Measurements from ENCODE around the gene ZBTB45.
"Not testable (repeated sequence)": the region's sequence is repeated elsewhere in the genome, so short reads cannot be mapped to it uniquely, and the experiment has no call there.

ZBTB45 gene

GRCh38 chr19:58491393-58491792 lies 28.2 kb downstream of the ZBTB45 start:
- Histone ChIP-seq H3K4me1 (ENCODE audit: control insufficient read depth, insufficient read depth, low read length) (no peaks in the 10 kb centered on the region), H3K4me3 (ENCODE audit: low read depth, low read length) (no peak overlapping the region), H3K27ac (ENCODE audit: extremely low read depth, low read depth, low read length) (no peak overlapping the region), H3K9me3 (ENCODE audit: control insufficient read depth, insufficient read depth, low read depth, low read length) (no peaks in the 10 kb centered on the region; the same call in 1 of the 2 replicates), H3K36me3 (ENCODE audit: control insufficient read depth in 2 of 2, insufficient read depth in 1 of 2, low read length in 2 of 2) (no peaks in the 10 kb centered on the region; a peak in 1 of 3 replicates)
- TF ChIP-seq ZNF501 (tag by site-specific recombination; IDR thresholded peaks at IDR 0.05) (no peak), ZNF157 (tag by site-specific recombination; IDR thresholded peaks at IDR 0.05) (peak; percentile 90), ZNF404 (tag by site-specific recombination; IDR thresholded peaks at IDR 0.05) (no peak), ZBTB17 (tag by site-specific recombination; IDR thresholded peaks at IDR 0.05) (no peak), ZNF707 (tag by site-specific recombination; IDR thresholded peaks at IDR 0.05) (no peak), ZNF704 (tag by site-specific recombination; IDR thresholded peaks at IDR 0.05) (no peak)
- CTCF ChIA-PET: no interaction called here
- POLR2A ChIA-PET: no interaction called here

GRCh38 chr19:58484349-58484748 lies 35.3 kb downstream of the ZBTB45 start:
- not testable (repeated sequence) for H3K4me1 ChIP-seq (ENCODE audit: control insufficient read depth, insufficient read depth, low read length); H3K27ac ChIP-seq (ENCODE audit: extremely low read depth, low read depth, low read length); H3K4me3 ChIP-seq (ENCODE audit: low read depth, low read length); H3K9me3 ChIP-seq (ENCODE audit: control insufficient read depth, insufficient read depth, low read depth, low read length)
- CTCF ChIA-PET: interaction anchor here (0.6 kb wide), 1 partner anchor 15 kb away, joined by 3 read pairs; no protein-coding TSS in a partner anchor
- H3K36me3 ChIP-seq (ENCODE audit: control insufficient read depth in 2 of 2, insufficient read depth in 1 of 2, low read length in 2 of 2): peaks cover 0 to 23% of the 10 kb centered on the region in 2 experiments; a peak in 2 of 3 replicates
- TF ChIP-seq ZNF362 (tag by site-specific recombination; IDR thresholded peaks at IDR 0.05): peak; percentile 76
- POLR2A ChIA-PET: interaction anchor here (0.7 to 1.0 kb wide), 3 partner anchors 9 to 122 kb away, joined by 4 read pairs; partner anchors contain the start of genes ZNF446 and ZNF497

- Histone ChIP-seq H3K27ac (ENCODE audit: extremely low read depth, low read depth, low read length) (no peak overlapping the region), H3K4me3 (ENCODE audit: low read depth, low read length) (no peak overlapping the region), H3K36me3 (ENCODE audit: control insufficient read depth in 2 of 2, insufficient read depth in 1 of 2, low read length in 2 of 2) (peaks cover 0 to 29% of the 10 kb centered on the region in 2 experiments; a peak in 2 of 3 replicates), H3K4me1 (ENCODE audit: control insufficient read depth, insufficient read depth, low read length) (no peaks in the 10 kb centered on the region), H3K9me3 (ENCODE audit: control insufficient read depth, insufficient read depth, low read depth, low read length) (no peaks in the 10 kb centered on the region)
- POLR2A ChIA-PET: interaction anchor here (0.7 to 1.0 kb wide), 3 partner anchors 14 to 121 kb away, joined by 4 to 5 read pairs (median 4); partner anchors contain the start of gene ZNF497
- TF ChIP-seq ZNF311 (tag by site-specific recombination; IDR thresholded peaks at IDR 0.05; ENCODE audit: borderline replicate concordance) (no peak), ZNF555 (tag by site-specific recombination; conservative IDR thresholded peaks at IDR 0.05) (no peak), ZNF335 (tag by site-specific recombination; conservative IDR thresholded peaks at IDR 0.05) (no peak)
- CTCF ChIA-PET: no interaction called here
Measured at GRCh38 chr19:58483776-58484175, 35.8 kb downstream of the ZBTB45 start.

- Histone ChIP-seq H3K9me3 (ENCODE audit: control insufficient read depth, insufficient read depth, low read depth, low read length) (no peaks in the 10 kb centered on the region), H3K4me3 (ENCODE audit: low read depth, low read length) (no peak overlapping the region), H3K36me3 (ENCODE audit: control insufficient read depth in 2 of 2, insufficient read depth in 1 of 2, low read length in 2 of 2) (peaks cover 4 to 39% of the 10 kb centered on the region in 2 experiments; a peak in 2 of 3 replicates), H3K4me1 (ENCODE audit: control insufficient read depth, insufficient read depth, low read length) (no peaks in the 10 kb centered on the region), H3K27ac (ENCODE audit: extremely low read depth, low read depth, low read length) (no peak overlapping the region)
- ChIA-PET POLR2A (interaction anchor here (0.5 to 1.5 kb wide), 2 partner anchors 37 to 771 kb away, joined by 4 to 6 read pairs; partner anchors contain the start of gene ZBTB45), CTCF (no interaction called here)
- TF ChIP-seq ZNF629 (tag by site-specific recombination; IDR thresholded peaks at IDR 0.05): no peak
- TF ChIP-seq SP7 (tag by site-specific recombination; IDR thresholded peaks at IDR 0.05): no peak
- no peak for TF ChIP-seq ZNF148 (tag by site-specific recombination; IDR thresholded peaks at IDR 0.05; ENCODE audit: borderline replicate concordance)
- TF ChIP-seq ZNF18 (tag by site-specific recombination; IDR thresholded peaks at IDR 0.05): no peak
- no peak for TF ChIP-seq OVOL3 (tag by site-specific recombination; IDR thresholded peaks at IDR 0.05)
- TF ChIP-seq ZBTB10 (tag by site-specific recombination; IDR thresholded peaks at IDR 0.05): no peak
- TF ChIP-seq ZNF138 (tag by site-specific recombination; IDR thresholded peaks at IDR 0.05; ENCODE audit: borderline replicate concordance): no peak
- no peak for TF ChIP-seq SP3 (tag by site-specific recombination; IDR thresholded peaks at IDR 0.05)
- TF ChIP-seq ZNF133 (tag by site-specific recombination; IDR thresholded peaks at IDR 0.05): no peak
Measured at GRCh38 chr19:58482372-58482771, 37.2 kb downstream of the ZBTB45 start.
